Esophagus muscularis mucosa (tissue), 4 donors: ENCODE data around the gene AGAP1.

Source experiments
- EP300 ChIP-seq: sonication (generic); formaldehyde crosslinking; IDR thresholded peaks from one replicate; pipeline ENCODE4 v1.6.1; 2017; ENCODE audit warnings: antibody characterized with exemption
- POLR2A ChIP-seq: fragments of 450-650 bp; IDR thresholded peaks from one replicate; pipeline ENCODE4 v1.6.1; 2017; ENCODE audit warnings: antibody characterized with exemption, moderate library complexity, mild to moderate bottlenecking, low read depth
- TF ChIP-seq, protein P1 (sequence below), 3 experiments: fragments of 200-600 bp in 2 of 3; fragments of 450-650 bp in 1 of 3; sonication (generic) in 2 of 3; IDR thresholded peaks; one replicate each; pipeline ENCODE4 v1.5.1; 2017 to 2019; ENCODE audit warnings: antibody characterized with exemption in 3 of 3, mild to moderate bottlenecking in 2 of 3, moderate library complexity in 1 of 3

DNA sequence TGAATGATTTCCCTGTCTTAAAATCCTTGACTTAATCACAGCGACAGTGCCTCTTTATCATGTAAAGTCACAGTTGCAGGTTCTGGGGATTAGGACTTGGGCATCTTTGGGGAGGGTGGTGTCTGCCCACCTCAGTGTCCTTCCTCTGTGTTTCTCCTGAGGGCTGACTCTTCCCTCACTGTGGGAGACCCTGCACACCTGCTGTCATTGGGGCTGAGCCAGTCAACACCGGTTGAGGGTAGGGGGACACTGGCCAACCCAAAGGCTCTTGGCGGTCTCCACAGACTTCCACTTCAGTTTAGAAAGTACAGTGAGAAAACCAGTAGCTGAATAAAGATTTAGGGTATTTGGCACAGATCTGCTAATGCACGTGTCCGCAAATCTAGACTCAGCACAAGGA, 36.9 kb downstream of the AGAP1 start:
- TF ChIP-seq, protein P1, sequence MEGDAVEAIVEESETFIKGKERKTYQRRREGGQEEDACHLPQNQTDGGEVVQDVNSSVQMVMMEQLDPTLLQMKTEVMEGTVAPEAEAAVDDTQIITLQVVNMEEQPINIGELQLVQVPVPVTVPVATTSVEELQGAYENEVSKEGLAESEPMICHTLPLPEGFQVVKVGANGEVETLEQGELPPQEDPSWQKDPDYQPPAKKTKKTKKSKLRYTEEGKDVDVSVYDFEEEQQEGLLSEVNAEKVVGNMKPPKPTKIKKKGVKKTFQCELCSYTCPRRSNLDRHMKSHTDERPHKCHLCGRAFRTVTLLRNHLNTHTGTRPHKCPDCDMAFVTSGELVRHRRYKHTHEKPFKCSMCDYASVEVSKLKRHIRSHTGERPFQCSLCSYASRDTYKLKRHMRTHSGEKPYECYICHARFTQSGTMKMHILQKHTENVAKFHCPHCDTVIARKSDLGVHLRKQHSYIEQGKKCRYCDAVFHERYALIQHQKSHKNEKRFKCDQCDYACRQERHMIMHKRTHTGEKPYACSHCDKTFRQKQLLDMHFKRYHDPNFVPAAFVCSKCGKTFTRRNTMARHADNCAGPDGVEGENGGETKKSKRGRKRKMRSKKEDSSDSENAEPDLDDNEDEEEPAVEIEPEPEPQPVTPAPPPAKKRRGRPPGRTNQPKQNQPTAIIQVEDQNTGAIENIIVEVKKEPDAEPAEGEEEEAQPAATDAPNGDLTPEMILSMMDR (IDR thresholded peaks at IDR 0.05): no peak
- TF ChIP-seq POLR2A: no peak
- TF ChIP-seq EP300: no peak
